ENCODE data around the gene AQP12B. TPM values are rescaled to one million over a fixed set of nuclear protein-coding genes. Genes with fewer than 3 reads are reported as not detected.

The AQP12B gene
- polyA plus RNA-seq, 1 of the 3 experiments (the other 2 are of a cell fraction), result not detected

DNA sequence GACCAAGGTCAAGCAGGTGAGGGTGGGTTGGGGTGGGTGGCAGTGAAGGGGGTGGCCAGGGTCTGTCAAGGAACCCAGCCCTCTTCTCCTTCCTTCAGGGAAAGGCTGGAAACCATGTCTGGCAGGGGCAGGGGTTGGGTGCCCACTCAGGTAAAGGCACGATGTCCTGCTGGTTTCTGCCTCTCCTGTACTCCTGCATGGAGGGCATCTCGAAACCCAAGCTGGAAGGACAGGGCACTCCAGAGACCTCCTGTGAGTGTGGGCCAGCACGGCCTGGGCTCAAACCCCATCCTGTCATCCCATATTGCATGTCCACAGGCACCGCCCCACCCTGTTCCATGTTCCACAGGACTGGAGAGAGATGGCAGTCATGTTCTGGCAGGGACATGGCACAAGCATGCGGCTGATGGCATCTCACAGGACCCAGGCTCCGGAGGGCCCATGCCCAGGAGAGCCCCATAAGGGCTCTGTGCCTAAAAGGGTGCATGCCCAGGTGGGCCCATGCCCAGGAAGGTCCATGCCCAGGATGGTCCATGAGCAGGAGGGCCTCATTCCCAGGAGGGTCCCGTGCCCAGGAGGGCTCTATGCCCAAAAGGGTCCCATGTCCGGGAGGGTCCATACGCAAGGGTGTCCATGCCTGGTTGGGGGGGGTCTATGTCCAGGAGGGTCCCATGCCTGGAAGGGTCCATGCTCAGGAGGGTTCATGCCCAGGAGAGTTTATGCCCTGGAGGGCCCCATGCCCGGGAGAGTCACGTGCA lies 51.0 kb downstream of the AQP12B start:
- H3K36me3 ChIP-seq (replicated peaks in 1 of 2; ENCODE audit: control insufficient read depth in 1 of 2, insufficient read depth in 2 of 2, low read length in 1 of 2), result no peaks in the 10 kb centered on the region
- WGBS (ENCODE audit: low lambda C conversion rate), result 49% methylated on average over 9 of the region's 11 CpGs
- DNase-seq, result peak; percentile 22
- CTCF ChIA-PET, result no interaction called here
- no peak overlapping the region for H3K4me3 ChIP-seq (ENCODE audit: low read depth in 2 of 2, low read length in 1 of 2)
- no peak overlapping the region for H3K27ac ChIP-seq (ENCODE audit: low read depth in 2 of 2, low read length in 1 of 2)
- TF ChIP-seq, protein P1, sequence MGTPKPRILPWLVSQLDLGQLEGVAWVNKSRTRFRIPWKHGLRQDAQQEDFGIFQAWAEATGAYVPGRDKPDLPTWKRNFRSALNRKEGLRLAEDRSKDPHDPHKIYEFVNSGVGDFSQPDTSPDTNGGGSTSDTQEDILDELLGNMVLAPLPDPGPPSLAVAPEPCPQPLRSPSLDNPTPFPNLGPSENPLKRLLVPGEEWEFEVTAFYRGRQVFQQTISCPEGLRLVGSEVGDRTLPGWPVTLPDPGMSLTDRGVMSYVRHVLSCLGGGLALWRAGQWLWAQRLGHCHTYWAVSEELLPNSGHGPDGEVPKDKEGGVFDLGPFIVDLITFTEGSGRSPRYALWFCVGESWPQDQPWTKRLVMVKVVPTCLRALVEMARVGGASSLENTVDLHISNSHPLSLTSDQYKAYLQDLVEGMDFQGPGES (IDR thresholded peaks at IDR 0.05; ENCODE audit: low read depth, low read length), result no peak
- TF ChIP-seq MEF2A (IDR thresholded peaks at IDR 0.05; ENCODE audit: borderline replicate concordance, low read depth), result no peak
- TF ChIP-seq, protein P2, sequence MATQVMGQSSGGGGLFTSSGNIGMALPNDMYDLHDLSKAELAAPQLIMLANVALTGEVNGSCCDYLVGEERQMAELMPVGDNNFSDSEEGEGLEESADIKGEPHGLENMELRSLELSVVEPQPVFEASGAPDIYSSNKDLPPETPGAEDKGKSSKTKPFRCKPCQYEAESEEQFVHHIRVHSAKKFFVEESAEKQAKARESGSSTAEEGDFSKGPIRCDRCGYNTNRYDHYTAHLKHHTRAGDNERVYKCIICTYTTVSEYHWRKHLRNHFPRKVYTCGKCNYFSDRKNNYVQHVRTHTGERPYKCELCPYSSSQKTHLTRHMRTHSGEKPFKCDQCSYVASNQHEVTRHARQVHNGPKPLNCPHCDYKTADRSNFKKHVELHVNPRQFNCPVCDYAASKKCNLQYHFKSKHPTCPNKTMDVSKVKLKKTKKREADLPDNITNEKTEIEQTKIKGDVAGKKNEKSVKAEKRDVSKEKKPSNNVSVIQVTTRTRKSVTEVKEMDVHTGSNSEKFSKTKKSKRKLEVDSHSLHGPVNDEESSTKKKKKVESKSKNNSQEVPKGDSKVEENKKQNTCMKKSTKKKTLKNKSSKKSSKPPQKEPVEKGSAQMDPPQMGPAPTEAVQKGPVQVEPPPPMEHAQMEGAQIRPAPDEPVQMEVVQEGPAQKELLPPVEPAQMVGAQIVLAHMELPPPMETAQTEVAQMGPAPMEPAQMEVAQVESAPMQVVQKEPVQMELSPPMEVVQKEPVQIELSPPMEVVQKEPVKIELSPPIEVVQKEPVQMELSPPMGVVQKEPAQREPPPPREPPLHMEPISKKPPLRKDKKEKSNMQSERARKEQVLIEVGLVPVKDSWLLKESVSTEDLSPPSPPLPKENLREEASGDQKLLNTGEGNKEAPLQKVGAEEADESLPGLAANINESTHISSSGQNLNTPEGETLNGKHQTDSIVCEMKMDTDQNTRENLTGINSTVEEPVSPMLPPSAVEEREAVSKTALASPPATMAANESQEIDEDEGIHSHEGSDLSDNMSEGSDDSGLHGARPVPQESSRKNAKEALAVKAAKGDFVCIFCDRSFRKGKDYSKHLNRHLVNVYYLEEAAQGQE (IDR thresholded peaks at IDR 0.05; ENCODE audit: low read depth, low read length), result no peak
- no peak for TF ChIP-seq NFIC (IDR thresholded peaks at IDR 0.05; ENCODE audit: borderline replicate concordance)
- no peak for TF ChIP-seq RXRA (IDR thresholded peaks at IDR 0.05; ENCODE audit: borderline replicate concordance, low read depth)
- TF ChIP-seq RCOR1 (IDR thresholded peaks at IDR 0.05; ENCODE audit: low read length), result no peak
- TF ChIP-seq, protein P3, sequence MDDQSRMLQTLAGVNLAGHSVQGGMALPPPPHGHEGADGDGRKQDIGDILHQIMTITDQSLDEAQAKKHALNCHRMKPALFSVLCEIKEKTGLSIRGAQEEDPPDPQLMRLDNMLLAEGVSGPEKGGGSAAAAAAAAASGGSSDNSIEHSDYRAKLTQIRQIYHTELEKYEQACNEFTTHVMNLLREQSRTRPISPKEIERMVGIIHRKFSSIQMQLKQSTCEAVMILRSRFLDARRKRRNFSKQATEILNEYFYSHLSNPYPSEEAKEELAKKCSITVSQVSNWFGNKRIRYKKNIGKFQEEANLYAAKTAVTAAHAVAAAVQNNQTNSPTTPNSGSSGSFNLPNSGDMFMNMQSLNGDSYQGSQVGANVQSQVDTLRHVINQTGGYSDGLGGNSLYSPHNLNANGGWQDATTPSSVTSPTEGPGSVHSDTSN (IDR thresholded peaks at IDR 0.05), result no peak
- TF ChIP-seq, protein P4, sequence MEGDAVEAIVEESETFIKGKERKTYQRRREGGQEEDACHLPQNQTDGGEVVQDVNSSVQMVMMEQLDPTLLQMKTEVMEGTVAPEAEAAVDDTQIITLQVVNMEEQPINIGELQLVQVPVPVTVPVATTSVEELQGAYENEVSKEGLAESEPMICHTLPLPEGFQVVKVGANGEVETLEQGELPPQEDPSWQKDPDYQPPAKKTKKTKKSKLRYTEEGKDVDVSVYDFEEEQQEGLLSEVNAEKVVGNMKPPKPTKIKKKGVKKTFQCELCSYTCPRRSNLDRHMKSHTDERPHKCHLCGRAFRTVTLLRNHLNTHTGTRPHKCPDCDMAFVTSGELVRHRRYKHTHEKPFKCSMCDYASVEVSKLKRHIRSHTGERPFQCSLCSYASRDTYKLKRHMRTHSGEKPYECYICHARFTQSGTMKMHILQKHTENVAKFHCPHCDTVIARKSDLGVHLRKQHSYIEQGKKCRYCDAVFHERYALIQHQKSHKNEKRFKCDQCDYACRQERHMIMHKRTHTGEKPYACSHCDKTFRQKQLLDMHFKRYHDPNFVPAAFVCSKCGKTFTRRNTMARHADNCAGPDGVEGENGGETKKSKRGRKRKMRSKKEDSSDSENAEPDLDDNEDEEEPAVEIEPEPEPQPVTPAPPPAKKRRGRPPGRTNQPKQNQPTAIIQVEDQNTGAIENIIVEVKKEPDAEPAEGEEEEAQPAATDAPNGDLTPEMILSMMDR (IDR thresholded peaks at IDR 0.05), result no peak
- TF ChIP-seq ELF1 (IDR thresholded peaks at IDR 0.05), result no peak
- TF ChIP-seq GATA2 (CRISPR knock-in tag; IDR thresholded peaks at IDR 0.05), result no peak
- TF ChIP-seq RFX5 (IDR thresholded peaks at IDR 0.05; ENCODE audit: low read length), result no peak
- TF ChIP-seq SMC3 (IDR thresholded peaks at IDR 0.05; ENCODE audit: low read depth, low read length), result no peak
- no peak for TF ChIP-seq POLR2AphosphoS5 (IDR thresholded peaks at IDR 0.05; ENCODE audit: low read depth, low read length)
- TF ChIP-seq, protein P5, sequence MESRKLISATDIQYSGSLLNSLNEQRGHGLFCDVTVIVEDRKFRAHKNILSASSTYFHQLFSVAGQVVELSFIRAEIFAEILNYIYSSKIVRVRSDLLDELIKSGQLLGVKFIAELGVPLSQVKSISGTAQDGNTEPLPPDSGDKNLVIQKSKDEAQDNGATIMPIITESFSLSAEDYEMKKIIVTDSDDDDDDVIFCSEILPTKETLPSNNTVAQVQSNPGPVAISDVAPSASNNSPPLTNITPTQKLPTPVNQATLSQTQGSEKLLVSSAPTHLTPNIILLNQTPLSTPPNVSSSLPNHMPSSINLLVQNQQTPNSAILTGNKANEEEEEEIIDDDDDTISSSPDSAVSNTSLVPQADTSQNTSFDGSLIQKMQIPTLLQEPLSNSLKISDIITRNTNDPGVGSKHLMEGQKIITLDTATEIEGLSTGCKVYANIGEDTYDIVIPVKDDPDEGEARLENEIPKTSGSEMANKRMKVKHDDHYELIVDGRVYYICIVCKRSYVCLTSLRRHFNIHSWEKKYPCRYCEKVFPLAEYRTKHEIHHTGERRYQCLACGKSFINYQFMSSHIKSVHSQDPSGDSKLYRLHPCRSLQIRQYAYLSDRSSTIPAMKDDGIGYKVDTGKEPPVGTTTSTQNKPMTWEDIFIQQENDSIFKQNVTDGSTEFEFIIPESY (IDR thresholded peaks at IDR 0.05; ENCODE audit: borderline replicate concordance, low read depth), result no peak
- no peak for TF ChIP-seq TCF12 (IDR thresholded peaks at IDR 0.05)
- no peak for TF ChIP-seq NRF1 (IDR thresholded peaks at IDR 0.05; ENCODE audit: low read depth, low read length)
- no peak for TF ChIP-seq SIN3A (IDR thresholded peaks at IDR 0.05; ENCODE audit: borderline replicate concordance, low read depth, low read length)
- H3K9me2 ChIP-seq, result no peaks in the 10 kb centered on the region
- no peaks in the 10 kb centered on the region for H3K9me3 ChIP-seq
- no peaks in the 10 kb centered on the region for H4K20me1 ChIP-seq (ENCODE audit: insufficient read depth)
- POLR2A ChIA-PET, result no interaction called here
- H3K79me2 ChIP-seq (ENCODE audit: insufficient read depth), result no peaks in the 10 kb centered on the region
- no peak overlapping the region for H3K9ac ChIP-seq
- H3K4me2 ChIP-seq, result no peak overlapping the region
- no peaks in the 10 kb centered on the region; a peak in 1 of 4 replicates for H3K4me1 ChIP-seq (ENCODE audit: control insufficient read depth in 1 of 2, insufficient read depth in 2 of 2, low read depth in 1 of 2, low read length in 1 of 2)
- H2AFZ ChIP-seq (ENCODE audit: low read depth), result no peak overlapping the region
- H3F3A ChIP-seq (replicated peaks; ENCODE audit: insufficient read depth), result no peaks in the 10 kb centered on the region
- H3K27me3 ChIP-seq (ENCODE audit: insufficient read depth), result no peaks in the 10 kb centered on the region

Data from SK-N-SH (cell line).